Stimulated activated CD8-positive, alpha-beta memory T cell treated with anti-CD3 and anti-CD28 coated beads, Interleukin-12 subunit alpha, Interleukin-12 subunit beta, amount 100 ng/mL, for 4 hours (primary cell): ENCODE results near the gene DUSP6.

Experiments
- DNase-seq: peaks from one replicate; pipeline ENCODE4 v3.0.0-alpha.2; 2020; ENCODE audit warnings: low read depth

DUSP6 gene

GRCh38 chr12:89328151-89329030 is 23.9 kb downstream of the DUSP6 start:
- no peak for DNase-seq

GRCh38 chr12:89327486-89328094 is 24.7 kb downstream of the DUSP6 start:
- no peak for DNase-seq

GRCh38 chr12:89326239-89327040 is 25.9 kb downstream of the DUSP6 start:
- no peak for DNase-seq

GRCh38 chr12:89325495-89325894 is 26.8 kb downstream of the DUSP6 start:
- DNase-seq, result no peak

- no peak for DNase-seq
Observed at GRCh38 chr12:89324437-89324836, 27.9 kb downstream of the DUSP6 start.

- no peak for DNase-seq
Observed at GRCh38 chr12:89323568-89324218, 28.6 kb downstream of the DUSP6 start.

- no peak for DNase-seq
Observed at GRCh38 chr12:89320735-89321134, 31.6 kb downstream of the DUSP6 start.

GRCh38 chr12:89319606-89320005 is 32.7 kb downstream of the DUSP6 start:
- DNase-seq, result no peak

- DNase-seq, result no peak
Observed at GRCh38 chr12:89319122-89319521, 33.2 kb downstream of the DUSP6 start.

- DNase-seq, result no peak
Observed at GRCh38 chr12:89316705-89317139, 35.6 kb downstream of the DUSP6 start.

- no peak for DNase-seq
Observed at GRCh38 chr12:89314060-89314761, 38.1 kb downstream of the DUSP6 start.

GRCh38 chr12:89311703-89312293 is 40.5 kb downstream of the DUSP6 start:
- DNase-seq, result no peak

GRCh38 chr12:89309815-89310214 is 42.5 kb downstream of the DUSP6 start:
- no peak for DNase-seq

- DNase-seq, result no peak
Observed at GRCh38 chr12:89309440-89309802, 42.9 kb downstream of the DUSP6 start.

- DNase-seq, result no peak
Observed at GRCh38 chr12:89307474-89308253, 44.6 kb downstream of the DUSP6 start.

GRCh38 chr12:89306827-89307473 is 45.4 kb downstream of the DUSP6 start:
- DNase-seq, result no peak

- no peak for DNase-seq
Observed at GRCh38 chr12:89305373-89305772, 46.9 kb downstream of the DUSP6 start.

- no peak for DNase-seq
Observed at GRCh38 chr12:89299931-89300330, 52.4 kb downstream of the DUSP6 start.

GRCh38 chr12:89299417-89299816 is 52.9 kb downstream of the DUSP6 start:
- DNase-seq, result no peak
